GM18505 (cell line): ENCODE results near the gene ARHGAP26.
A peak's percentile ranks its signal among the peaks of the same experiment; 100 is the strongest.

Experiments used
- ATAC-seq: cut with Tn5 transposase; IDR thresholded peaks from one replicate; pipeline ENCODE4 v1.9.1; 2021; ENCODE audit not compliant: unreplicated experiment
- POLR2A ChIP-seq: IDR thresholded peaks from 4 replicates; pipeline ENCODE4 v1.6.1; 2011; ENCODE audit warnings: borderline replicate concordance; ENCODE audit not compliant: insufficient read depth, insufficient read length; ENCODE audit errors: extremely low read depth

Gene ARHGAP26

DNA sequence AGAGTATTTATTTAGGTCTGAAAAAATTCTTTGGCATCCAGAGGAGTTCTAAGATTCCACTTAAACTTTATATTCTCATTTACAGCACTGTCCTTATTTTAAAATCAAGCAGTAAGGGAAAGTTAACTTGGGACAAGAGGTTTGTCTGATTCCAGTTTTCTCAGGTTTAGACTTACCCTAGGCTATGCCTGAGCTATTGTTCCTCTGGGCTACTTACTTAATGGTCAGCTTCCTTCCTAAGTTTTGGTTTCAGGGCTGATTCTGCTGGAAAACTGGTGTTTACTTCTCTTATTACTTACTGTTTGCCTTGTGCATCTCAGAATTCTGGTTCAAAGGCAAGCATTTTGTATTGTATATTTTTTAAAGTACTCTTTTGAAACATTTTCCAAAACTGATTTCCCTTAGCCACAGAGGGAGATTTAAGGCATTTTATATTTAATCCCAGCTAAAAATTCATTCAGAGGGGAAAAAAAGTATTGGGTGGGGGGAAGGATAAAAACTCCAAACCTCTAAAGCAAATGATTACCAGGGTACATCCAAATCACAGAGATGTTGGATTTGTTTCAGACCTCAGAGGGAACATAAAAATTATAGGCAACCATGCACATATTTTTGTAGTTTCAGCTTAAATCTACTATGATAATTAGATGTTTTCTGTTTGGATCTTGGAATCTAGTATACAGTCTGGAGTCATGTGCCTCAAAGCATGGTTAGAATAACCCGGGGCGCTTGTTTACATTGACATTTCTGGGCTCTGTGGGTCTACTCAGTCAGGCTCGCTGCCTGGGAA is 290.0 kb downstream of the ARHGAP26 start:
- no peak for TF ChIP-seq POLR2A
- ATAC-seq, result no peak

DNA sequence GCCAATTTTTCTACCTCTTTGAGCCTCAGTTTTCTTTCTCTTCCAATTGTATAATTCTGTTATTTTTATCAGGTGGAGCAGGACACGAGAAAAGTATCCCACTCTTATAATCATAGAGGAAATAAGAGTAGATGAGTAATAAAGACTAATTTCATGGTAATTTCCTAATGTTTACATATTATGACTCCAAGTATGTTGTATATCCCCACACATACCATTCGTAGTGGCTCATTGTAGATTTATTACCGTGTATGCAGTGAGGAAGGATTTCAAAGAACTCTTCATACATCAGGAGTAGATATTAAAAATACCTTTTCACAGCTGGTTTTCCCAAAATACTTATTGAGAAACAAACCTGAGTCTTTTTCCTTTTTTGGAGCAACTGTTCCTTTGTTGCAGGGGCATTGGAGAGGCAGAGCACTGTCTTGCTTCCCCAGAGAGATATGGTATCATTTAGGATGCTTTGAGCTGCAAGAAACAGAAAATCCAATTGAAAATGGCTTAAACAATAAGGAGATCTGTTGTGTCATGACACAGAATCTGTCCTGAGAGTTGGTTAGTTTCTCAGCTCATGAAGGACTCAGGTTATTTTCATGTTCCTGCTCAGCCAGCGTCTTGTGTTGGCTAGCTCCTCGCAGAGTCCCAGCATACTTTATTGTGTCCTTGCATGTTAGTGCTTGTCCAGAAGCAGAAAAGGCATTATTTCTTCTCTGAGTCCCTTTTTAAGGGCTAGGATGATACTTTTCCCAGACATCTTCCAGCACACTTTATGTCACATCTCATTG is 291.2 kb downstream of the ARHGAP26 start:
- no peak for ATAC-seq
- no peak for TF ChIP-seq POLR2A

DNA sequence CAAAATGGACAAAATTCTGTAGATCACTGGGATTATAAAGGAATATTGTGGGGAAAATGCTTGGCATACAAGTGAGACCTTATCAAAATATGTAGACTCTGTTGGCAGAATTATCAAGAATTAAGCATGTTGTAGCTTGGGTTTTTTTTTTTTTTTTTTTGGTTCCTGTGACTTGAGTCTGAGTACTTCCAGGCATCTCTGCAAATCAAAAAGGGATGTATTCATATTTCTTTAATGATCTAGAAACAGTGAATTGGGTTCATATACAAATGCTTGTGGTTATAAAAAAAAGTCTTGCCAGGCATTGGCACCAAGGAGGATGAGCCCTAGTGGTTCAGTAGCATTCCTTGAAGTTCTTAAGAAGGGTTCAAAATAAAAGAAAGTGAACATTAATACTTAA is 292.2 kb downstream of the ARHGAP26 start:
- TF ChIP-seq POLR2A, result no peak
- no peak for ATAC-seq

DNA sequence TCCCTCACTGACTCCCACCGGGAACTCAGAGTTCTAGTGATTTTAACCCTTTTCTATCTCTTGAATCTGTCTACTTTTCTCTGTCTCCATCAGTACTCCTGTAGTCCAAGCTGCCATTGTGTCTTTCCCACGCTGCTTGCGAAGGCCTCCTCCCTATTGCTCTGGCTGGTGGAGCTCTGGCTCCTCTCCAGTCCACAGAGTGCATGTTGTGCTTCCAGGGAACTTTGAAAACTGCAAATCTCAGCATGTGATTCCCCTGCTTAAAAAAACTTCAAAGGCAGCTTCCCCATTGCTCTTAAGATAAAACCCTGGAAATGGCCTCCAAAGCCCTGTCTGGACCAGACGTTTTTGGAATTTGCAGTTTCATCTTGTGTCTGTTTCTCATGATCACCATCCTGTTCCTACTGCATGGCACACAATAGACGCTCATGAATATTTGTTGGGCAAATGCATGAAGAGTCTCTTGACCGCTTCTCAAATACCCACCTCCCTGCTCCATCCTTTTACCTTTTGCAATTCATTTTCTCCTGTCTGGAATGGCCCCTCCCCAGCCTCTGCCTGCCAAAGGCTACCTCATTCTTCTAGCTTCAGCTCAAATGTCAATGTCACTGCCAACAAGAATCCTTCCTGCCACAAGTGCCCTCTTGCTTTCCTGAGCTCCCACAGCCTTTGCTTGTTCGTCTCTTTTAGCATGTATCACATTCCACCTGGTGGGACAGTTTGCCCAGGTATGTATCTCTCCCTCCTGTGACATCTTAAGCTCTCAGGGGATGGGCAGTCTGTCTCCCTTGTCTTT is 293.2 kb downstream of the ARHGAP26 start:
- TF ChIP-seq POLR2A, result no peak
- no peak for ATAC-seq

DNA sequence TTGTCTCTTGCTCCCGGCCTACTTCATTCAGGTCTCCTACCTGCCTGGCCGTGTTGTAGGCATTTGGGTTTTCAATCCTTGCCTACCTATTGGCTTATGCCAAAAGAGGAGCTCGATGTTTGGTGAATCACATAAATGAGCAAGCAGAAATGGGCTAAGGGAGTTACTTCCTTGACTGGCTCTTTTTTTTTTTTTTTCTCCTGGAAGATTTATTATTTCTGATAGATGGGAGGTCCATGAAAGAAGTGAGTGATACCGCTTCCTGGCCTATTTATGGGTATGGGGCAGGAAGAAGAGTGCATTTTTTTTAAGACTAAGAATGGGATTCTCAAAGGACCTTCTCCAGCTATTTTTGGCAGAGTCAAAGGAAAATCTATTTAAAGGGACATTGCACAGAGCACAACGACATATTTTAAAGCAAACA is 294.1 kb downstream of the ARHGAP26 start:
- ATAC-seq, result no peak
- TF ChIP-seq POLR2A, result no peak

DNA sequence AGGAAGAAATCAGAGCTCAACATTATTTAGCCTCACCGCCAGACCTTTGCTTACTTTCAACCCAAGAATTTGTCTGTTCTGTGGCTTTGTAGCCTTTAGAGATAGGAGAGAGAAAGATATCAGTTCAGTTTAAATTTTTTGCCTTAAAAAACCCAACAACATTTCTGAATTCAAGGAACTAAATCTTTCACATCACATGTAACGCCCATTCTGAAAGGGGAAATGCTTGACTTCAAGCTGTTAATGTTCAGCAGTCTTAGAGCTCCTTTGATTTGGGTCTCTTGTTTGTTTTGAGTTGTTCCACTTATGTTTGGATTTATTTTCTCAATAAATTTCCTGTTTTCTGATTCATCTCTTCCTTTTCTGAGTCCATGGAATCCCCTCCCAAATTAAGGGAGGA is 294.5 kb downstream of the ARHGAP26 start:
- no peak for TF ChIP-seq POLR2A
- no peak for ATAC-seq

DNA sequence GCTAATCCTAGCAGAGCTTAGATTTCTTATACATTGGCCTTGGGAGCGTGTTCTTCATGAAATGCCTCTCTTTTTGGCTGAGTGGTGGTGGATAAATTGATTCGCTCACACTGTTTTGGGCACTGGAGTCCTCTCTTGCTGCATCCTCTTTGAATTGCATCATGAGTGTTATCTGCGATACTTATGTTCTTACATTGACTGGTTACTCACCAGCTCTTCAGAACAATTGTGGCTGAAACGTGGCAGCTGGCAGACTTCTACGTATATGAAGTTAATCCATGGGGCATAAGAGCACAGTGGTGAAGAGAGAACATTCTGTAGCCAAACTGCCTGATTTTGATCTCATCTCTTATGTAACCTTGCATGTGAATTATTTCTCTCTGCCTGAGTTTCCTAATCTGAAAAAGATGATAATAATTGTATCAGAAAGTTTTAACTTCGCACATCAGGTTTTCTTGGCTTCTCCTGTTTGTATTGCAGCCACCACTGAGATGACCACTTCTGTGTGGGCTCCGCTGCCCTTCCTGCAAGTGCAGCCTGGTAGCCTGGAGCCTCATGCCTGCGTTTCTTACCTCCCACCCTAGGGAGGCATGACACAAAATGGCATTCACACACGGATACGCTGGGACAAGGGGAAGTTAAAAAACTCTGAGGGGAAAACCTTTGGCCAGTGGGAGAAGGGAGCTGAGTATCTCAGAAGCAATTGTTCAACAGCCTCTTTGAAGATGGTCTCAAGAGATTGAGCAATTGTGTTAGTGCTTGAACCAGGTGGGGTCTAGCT is 295.2 kb downstream of the ARHGAP26 start:
- ATAC-seq, result no peak
- TF ChIP-seq POLR2A, result no peak

DNA sequence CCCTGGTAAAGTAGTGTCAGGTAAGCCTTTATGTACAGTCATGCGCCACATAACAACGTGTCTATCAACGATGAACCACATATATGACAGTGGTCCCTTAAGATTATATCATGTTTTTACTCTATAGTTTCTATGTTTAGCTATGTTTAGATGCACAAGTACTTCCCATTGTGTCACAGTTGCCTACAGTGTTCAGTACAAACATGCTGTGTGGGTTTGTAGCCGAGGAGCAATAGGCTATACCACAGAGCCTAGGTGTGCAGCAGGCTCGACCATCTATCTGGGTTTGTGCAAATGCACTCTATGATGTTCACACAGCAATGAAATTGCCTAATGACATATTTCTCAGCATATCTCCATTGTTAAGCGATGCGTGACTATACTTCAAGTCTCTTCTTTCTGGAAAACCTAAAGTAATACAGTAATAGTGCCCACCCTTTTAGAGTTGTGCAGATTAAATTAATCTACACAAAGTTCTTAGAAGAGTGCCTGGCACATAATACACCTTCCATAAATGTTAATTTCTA is 295.9 kb downstream of the ARHGAP26 start:
- ATAC-seq, result no peak
- TF ChIP-seq POLR2A, result no peak

DNA sequence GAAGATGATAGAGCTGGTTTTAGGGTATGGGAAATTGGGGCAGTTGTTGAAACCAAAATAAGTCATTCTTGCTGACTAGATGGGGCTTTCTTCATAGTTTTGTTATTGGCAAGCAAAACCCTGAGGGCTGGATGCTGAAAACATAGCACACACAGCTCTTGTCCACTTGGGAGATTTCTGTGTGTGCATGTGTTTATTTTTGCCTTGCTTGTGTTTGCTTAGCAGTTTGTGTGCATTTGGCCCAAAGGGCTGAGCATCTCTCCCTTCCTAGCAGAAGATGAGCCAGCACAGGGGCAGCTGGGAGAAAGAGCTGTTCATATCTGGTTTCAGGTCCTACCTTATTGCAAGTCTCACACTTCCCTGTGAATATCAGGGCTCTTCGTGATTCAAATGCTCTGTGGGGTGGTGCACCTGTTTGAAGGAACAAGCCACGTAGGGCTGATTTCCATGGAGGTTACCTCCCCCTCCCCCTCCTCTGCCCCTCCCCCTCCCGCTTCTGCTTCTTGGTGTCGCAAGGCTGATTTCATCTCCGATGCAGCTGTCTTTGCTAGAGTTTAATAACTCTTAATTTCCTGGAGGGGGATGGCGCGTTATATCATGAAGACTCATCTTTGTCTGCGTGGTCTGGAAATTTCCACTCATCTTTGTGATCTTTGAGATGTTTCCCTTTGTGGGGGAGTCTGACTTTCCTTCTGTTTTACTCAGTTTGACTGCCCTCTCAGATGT is 296.5 kb downstream of the ARHGAP26 start:
- TF ChIP-seq POLR2A, result peak; percentile 31
- peak; percentile 58 for ATAC-seq

DNA sequence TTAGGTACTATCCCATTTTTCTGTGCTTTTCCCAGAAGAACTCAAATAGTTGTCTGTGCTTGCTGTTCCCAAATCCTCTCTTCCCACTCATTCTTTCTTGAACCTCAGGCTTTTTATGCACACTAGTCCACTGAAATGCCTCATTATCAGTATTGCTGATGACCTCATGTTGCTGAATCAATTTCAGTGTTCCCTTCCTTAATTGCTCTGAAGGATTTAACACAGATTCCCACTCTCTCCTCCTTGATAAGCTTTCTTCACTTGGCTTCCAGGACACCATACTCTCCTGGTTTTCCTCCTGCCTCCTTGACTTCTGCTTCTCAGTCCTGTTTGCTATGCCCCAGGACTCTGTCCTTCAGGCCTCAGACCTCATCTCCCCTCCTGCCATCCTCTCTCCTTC is 298.5 kb downstream of the ARHGAP26 start:
- ATAC-seq, result no peak
- no peak for TF ChIP-seq POLR2A

DNA sequence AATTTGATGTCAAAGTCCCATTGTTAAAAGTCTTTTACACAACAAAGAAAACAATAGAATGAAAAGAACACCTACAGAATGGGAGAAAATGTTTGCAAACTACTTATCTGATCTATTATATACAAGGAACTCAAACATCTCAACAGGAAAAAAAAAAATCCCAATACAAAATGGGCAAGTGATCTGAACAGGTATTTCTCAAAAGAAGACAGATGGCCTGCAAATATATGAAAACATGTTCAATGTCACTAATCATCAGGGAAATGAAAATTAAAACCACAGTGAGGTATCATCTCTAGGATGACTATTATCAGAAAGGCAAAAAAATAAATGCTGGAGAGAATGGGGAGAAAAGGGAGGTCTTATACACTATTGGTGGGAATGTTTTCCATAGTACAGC is 301.8 kb downstream of the ARHGAP26 start:
- ATAC-seq, result no peak
- no peak for TF ChIP-seq POLR2A

DNA sequence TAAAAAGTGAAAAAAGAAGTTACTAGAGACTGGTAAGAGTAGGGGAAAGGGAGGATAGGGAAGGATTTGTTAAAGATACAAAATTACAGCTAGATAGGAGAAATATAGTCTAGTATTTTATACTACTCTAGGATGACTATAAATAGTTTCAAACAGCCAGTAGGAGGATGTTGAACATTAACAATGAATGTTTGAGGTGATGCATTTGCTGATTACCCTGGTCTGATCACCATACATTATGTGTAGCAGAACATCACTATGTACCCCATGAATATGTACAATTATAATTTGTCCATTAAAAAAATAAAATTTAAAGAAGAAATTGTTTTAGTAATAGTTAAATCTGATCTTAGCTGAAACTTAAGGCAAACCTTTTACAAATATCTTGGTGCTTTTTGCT is 302.6 kb downstream of the ARHGAP26 start:
- no peak for ATAC-seq

More for the DNA sequence above, 302.6 kb downstream of the ARHGAP26 start:
- TF ChIP-seq POLR2A, result no peak
